ENCODE measurements around the gene RPL39L. TPM values are rescaled to one million over a fixed set of nuclear protein-coding genes. Genes with fewer than 3 reads are reported as not detected.
A peak's percentile ranks its signal among the peaks of the same experiment; 100 is the strongest.

The RPL39L gene
- total RNA-seq, 2 donors from 2014 or later: 5.8 to 9.4 TPM

GRCh38 chr3:187104342-187104741 lies 35.0 kb downstream of the RPL39L start:
- intact Hi-C loops (cut with DNase I): no loop called here
- no peak for DNase-seq (ENCODE audit: low spot score)

- DNase-seq (ENCODE audit: low spot score): no peak
- intact Hi-C loops (cut with DNase I): no loop called here
Measured at GRCh38 chr3:187103251-187103650, 36.0 kb downstream of the RPL39L start.

GRCh38 chr3:187102073-187102634 lies 37.1 kb downstream of the RPL39L start:
- intact Hi-C loops (cut with DNase I): no loop called here
- no peak for DNase-seq (ENCODE audit: low spot score)

GRCh38 chr3:187101184-187102072 lies 37.9 kb downstream of the RPL39L start:
- DNase-seq (ENCODE audit: low spot score): peak; percentile 93
- intact Hi-C loops (cut with DNase I): no loop called here

- no peak for DNase-seq (ENCODE audit: low spot score)
- intact Hi-C loops (cut with DNase I): no loop called here
Measured at GRCh38 chr3:187098923-187099512, 40.3 kb downstream of the RPL39L start.

- DNase-seq (ENCODE audit: low spot score): no peak
- intact Hi-C loops (cut with DNase I): no loop called here
Measured at GRCh38 chr3:187093320-187093719, 46.0 kb downstream of the RPL39L start.

- intact Hi-C loops (cut with DNase I): no loop called here
Measured at GRCh38 chr3:187088701-187089100, 50.6 kb downstream of the RPL39L start.

GRCh38 chr3:187086831-187087230 lies 52.5 kb downstream of the RPL39L start:
- no peak for DNase-seq (ENCODE audit: low spot score)
- intact Hi-C loops (cut with DNase I): no loop called here

More at GRCh38 chr3:187088701-187089100, 50.6 kb downstream of the RPL39L start:
- DNase-seq (ENCODE audit: low spot score): no peak

- intact Hi-C loops (cut with DNase I): no loop called here
- no peak for DNase-seq (ENCODE audit: low spot score)
Measured at GRCh38 chr3:187085933-187086332, 53.4 kb downstream of the RPL39L start.

- intact Hi-C loops (cut with DNase I): no loop called here
- no peak for DNase-seq (ENCODE audit: low spot score)
Measured at GRCh38 chr3:187085021-187085666, 54.2 kb downstream of the RPL39L start.

GRCh38 chr3:187084580-187084979 lies 54.7 kb downstream of the RPL39L start:
- intact Hi-C loops (cut with DNase I): no loop called here

GRCh38 chr3:187084126-187084525 lies 55.2 kb downstream of the RPL39L start:
- DNase-seq (ENCODE audit: low spot score): no peak
- intact Hi-C loops (cut with DNase I): no loop called here

More at GRCh38 chr3:187084580-187084979, 54.7 kb downstream of the RPL39L start:
- no peak for DNase-seq (ENCODE audit: low spot score)

- intact Hi-C loops (cut with DNase I): no loop called here
- no peak for DNase-seq (ENCODE audit: low spot score)
Measured at GRCh38 chr3:187082758-187083375, 56.4 kb downstream of the RPL39L start.

- intact Hi-C loops (cut with DNase I): loop anchor here in 1 of 2 donors (2.0 kb wide), 1 partner anchor 22 kb away; no protein-coding TSS in a partner anchor
- DNase-seq (ENCODE audit: low spot score): no peak
Measured at GRCh38 chr3:187080799-187081450, 58.4 kb downstream of the RPL39L start.

GRCh38 chr3:187079090-187080022 lies 59.9 kb downstream of the RPL39L start:
- DNase-seq (ENCODE audit: low spot score): no peak
- intact Hi-C loops (cut with DNase I): loop anchor here in 1 of 2 donors (2.0 kb wide), 1 partner anchor 21 kb away; no protein-coding TSS in a partner anchor

- intact Hi-C loops (cut with DNase I): no loop called here
- DNase-seq (ENCODE audit: low spot score): no peak
Measured at GRCh38 chr3:187077537-187077936, 61.8 kb downstream of the RPL39L start.

GRCh38 chr3:187077085-187077484 lies 62.2 kb downstream of the RPL39L start:
- DNase-seq (ENCODE audit: low spot score): no peak
- intact Hi-C loops (cut with DNase I): no loop called here

- DNase-seq (ENCODE audit: low spot score): no peak
- intact Hi-C loops (cut with DNase I): no loop called here
Measured at GRCh38 chr3:187076297-187076696, 63.0 kb downstream of the RPL39L start.

Data from posterior vena cava (tissue), 2 donors.